ENCODE measurements around the gene SHOC1. TPM values are rescaled to one million over a fixed set of nuclear protein-coding genes. Genes with fewer than 3 reads are reported as not detected.

Gene SHOC1
- total and polyA plus RNA-seq, 2 of the 4 experiments (the other 2 are of a cell fraction) = 0.03 TPM; not detected in 1

- intact Hi-C loops (cut with micrococcal nuclease) (loop anchor here (10.0 kb wide), 1 partner anchor 569 kb away; the partner anchor contains the start of gene PTBP3), dilution Hi-C loops (cut with HindIII; ENCODE audit: low sequenced_read_pairs, unreplicated experiment) (no loop called here), in situ Hi-C loops (cut with MboI; ENCODE audit: low sequenced_read_pairs) (loop anchor here (25.0 kb wide), 1 partner anchor 946 kb away; the partner anchor contains the start of gene INIP)
- peaks cover 3% of the 10 kb centered on the region; the same call in 1 of the 2 replicates for H3K9me1 ChIP-seq (ENCODE audit: insufficient read depth, low read length)
- peaks cover 6% of the 10 kb centered on the region for H3K4me1 ChIP-seq (ENCODE audit: control insufficient read depth, insufficient read depth, low read length)
- no peak overlapping the region for H4K91ac ChIP-seq (ENCODE audit: insufficient read depth, low read depth, low read length)
- no peaks in the 10 kb centered on the region for H3K27me3 ChIP-seq (ENCODE audit: control insufficient read depth, insufficient read depth, low read length)
- no peak for DNase-seq
- no peak overlapping the region for H2AK9ac ChIP-seq (replicated peaks; ENCODE audit: low read depth, low read length, poor library complexity)
- no TSS peak for BruUV-seq (replicated peaks)
- peaks cover 1% of the 10 kb centered on the region; the same call in 1 of the 2 replicates for H3K9me3 ChIP-seq (ENCODE audit: control insufficient read depth, insufficient read depth, low read length)
- no peaks in the 10 kb centered on the region for H3K36me3 ChIP-seq (ENCODE audit: control insufficient read depth, insufficient read depth, low read length)
- H3K23ac ChIP-seq (ENCODE audit: low read depth, low read length) = no peak overlapping the region
- CTCF ChIA-PET = interaction anchor here (0.7 kb wide), 1 partner anchor 73 kb away, joined by 4 read pairs; no protein-coding TSS in a partner anchor
- no peak overlapping the region for H3K4ac ChIP-seq (ENCODE audit: low read depth, low read length)
- H3K56ac ChIP-seq (ENCODE audit: extremely low read depth, insufficient read depth, low read length) = no peak overlapping the region
- POLR2A ChIA-PET (ENCODE audit: unreplicated experiment) = no interaction called here
- H2BK120ac ChIP-seq (ENCODE audit: low read depth, low read length) = no peak overlapping the region
- no peak overlapping the region for H3K14ac ChIP-seq (replicated peaks; ENCODE audit: low read depth, low read length)
- H2AFZ ChIP-seq (replicated peaks; ENCODE audit: low read length, poor library complexity) = no peak overlapping the region
- H3K18ac ChIP-seq (ENCODE audit: low read depth, low read length) = no peak overlapping the region
- H3K4me2 ChIP-seq (ENCODE audit: low read depth, low read length) = no peak overlapping the region
- ATAC-seq (ENCODE audit: low read depth) = no peak
- TF ChIP-seq RAD21 (IDR thresholded peaks at IDR 0.05; ENCODE audit: low read length) (no peak), RFX5 (IDR thresholded peaks at IDR 0.05; ENCODE audit: low read depth, low read length) (no peak), POLR2A (IDR thresholded peaks at IDR 0.05; ENCODE audit: low read depth, low read length) (no peak), RCOR1 (IDR thresholded peaks at IDR 0.05; ENCODE audit: insufficient replicate concordance, low read length) (no peak), CEBPB (IDR thresholded peaks at IDR 0.05; ENCODE audit: low read depth, low read length) (no peak), USF2 (IDR thresholded peaks at IDR 0.05; ENCODE audit: low read depth, low read length) (no peak), MXI1 (IDR thresholded peaks at IDR 0.05; ENCODE audit: borderline replicate concordance, low read depth, low read length) (no peak), SMC3 (IDR thresholded peaks at IDR 0.05; ENCODE audit: low read depth, low read length) (no peak), FOS (IDR thresholded peaks at IDR 0.05; ENCODE audit: low read depth, low read length) (no peak)
- TF ChIP-seq, protein P1, sequence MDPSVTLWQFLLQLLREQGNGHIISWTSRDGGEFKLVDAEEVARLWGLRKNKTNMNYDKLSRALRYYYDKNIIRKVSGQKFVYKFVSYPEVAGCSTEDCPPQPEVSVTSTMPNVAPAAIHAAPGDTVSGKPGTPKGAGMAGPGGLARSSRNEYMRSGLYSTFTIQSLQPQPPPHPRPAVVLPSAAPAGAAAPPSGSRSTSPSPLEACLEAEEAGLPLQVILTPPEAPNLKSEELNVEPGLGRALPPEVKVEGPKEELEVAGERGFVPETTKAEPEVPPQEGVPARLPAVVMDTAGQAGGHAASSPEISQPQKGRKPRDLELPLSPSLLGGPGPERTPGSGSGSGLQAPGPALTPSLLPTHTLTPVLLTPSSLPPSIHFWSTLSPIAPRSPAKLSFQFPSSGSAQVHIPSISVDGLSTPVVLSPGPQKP (IDR thresholded peaks at IDR 0.05; ENCODE audit: borderline replicate concordance, low read depth, low read length) = no peak
- TF ChIP-seq, protein P2, sequence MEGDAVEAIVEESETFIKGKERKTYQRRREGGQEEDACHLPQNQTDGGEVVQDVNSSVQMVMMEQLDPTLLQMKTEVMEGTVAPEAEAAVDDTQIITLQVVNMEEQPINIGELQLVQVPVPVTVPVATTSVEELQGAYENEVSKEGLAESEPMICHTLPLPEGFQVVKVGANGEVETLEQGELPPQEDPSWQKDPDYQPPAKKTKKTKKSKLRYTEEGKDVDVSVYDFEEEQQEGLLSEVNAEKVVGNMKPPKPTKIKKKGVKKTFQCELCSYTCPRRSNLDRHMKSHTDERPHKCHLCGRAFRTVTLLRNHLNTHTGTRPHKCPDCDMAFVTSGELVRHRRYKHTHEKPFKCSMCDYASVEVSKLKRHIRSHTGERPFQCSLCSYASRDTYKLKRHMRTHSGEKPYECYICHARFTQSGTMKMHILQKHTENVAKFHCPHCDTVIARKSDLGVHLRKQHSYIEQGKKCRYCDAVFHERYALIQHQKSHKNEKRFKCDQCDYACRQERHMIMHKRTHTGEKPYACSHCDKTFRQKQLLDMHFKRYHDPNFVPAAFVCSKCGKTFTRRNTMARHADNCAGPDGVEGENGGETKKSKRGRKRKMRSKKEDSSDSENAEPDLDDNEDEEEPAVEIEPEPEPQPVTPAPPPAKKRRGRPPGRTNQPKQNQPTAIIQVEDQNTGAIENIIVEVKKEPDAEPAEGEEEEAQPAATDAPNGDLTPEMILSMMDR (conservative IDR thresholded peaks at IDR 0.05; ENCODE audit: low read depth, low read length) = no peak
- no peak overlapping the region for H2AK5ac ChIP-seq (ENCODE audit: low read depth, low read length)
- no peaks in the 10 kb centered on the region for H4K20me1 ChIP-seq (ENCODE audit: insufficient read depth, low read length)
- no peak overlapping the region for H2BK15ac ChIP-seq (ENCODE audit: low read depth, low read length)
- 0 out of 4 replicates have a peak, but pooled peaks cover 0 to 4% of the 10 kb centered on the region in 2 experiments for H3K79me1 ChIP-seq (ENCODE audit: low read depth in 1 of 2, low read length in 2 of 2)
- no peak overlapping the region for H2BK20ac ChIP-seq (ENCODE audit: low read depth, low read length)
- H3K27ac ChIP-seq (ENCODE audit: insufficient read depth, low read length) = no peak overlapping the region
- H2BK5ac ChIP-seq (ENCODE audit: low read depth, low read length, poor library complexity, severe bottlenecking) = no peak overlapping the region
- no peak overlapping the region for H3K9ac ChIP-seq (ENCODE audit: low read depth, low read length)
- no peak overlapping the region for H4K5ac ChIP-seq (ENCODE audit: low read depth, low read length)
- H3K4me3 ChIP-seq (ENCODE audit: insufficient read depth, low read depth, low read length) = no peak overlapping the region
- H4K8ac ChIP-seq (ENCODE audit: low read depth in 2 of 2, low read length in 2 of 2) = no peak overlapping the region
These were observed 28.7 kb downstream of the SHOC1 start for GRCh38 chr9:111766066-111766465.

Data from IMR-90 (cell line).